ENCODE measurements around the gene TMEM184B. TPM values are rescaled to one million over a fixed set of nuclear protein-coding genes. Genes with fewer than 3 reads are reported as not detected.

The TMEM184B gene
- total and polyA plus RNA-seq, 4 donors: 7.5 to 12.6 (median 9.9) TPM

DNA sequence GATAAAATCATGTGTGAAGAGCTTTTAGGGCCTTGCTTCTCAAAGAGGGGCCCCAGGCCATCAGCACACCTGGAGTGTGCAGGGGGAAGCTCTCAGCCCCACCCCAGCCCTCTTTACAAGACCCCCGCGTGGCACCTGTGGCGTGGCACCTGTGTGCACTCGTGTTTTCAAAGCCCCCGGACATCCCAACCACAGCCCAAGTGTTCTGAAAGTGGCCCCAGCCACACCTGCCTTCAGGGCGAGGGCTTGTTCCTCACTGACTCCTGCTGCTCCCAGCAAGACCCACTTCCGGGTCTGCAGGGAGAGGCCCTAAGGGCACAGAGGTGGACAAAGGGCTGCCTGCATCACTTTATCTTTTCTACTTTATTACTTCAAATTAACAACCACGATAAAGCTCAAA is 17.5 kb upstream of the TMEM184B start:
- Histone ChIP-seq H3K36me3 (ENCODE audit: control insufficient read depth in 4 of 4, insufficient read depth in 3 of 4, low read depth in 1 of 4, low read length in 3 of 4) (peaks cover 0 to 5% (median 2%) of the 10 kb centered on the region in 4 donors), H3K4me3 (ENCODE audit: low read depth in 1 of 3, low read length in 3 of 3) (no peak overlapping the region), H3K9ac (ENCODE audit: low read depth in 1 of 2, low read length in 2 of 2) (no peak overlapping the region), H3K9me3 (ENCODE audit: control insufficient read depth in 4 of 4, low read length in 3 of 4) (no peaks in the 10 kb centered on the region), H3K27ac (ENCODE audit: low read depth in 1 of 2, low read length in 2 of 2) (no peak overlapping the region), H3K4me1 (ENCODE audit: control insufficient read depth in 4 of 4, insufficient read depth in 4 of 4, low read length in 3 of 4) (no peaks in the 10 kb centered on the region), H3K27me3 (ENCODE audit: control insufficient read depth in 4 of 4, insufficient read depth in 4 of 4, low read length in 3 of 4) (no peaks in the 10 kb centered on the region)
- TF ChIP-seq MAX (IDR thresholded peaks at IDR 0.05) (no peak), GABPA (IDR thresholded peaks at IDR 0.05 in 1 of 2, conservative IDR thresholded peaks at IDR 0.05 in 1 of 2) (no peak), EGR1 (IDR thresholded peaks at IDR 0.05; ENCODE audit: low read depth in 2 of 2) (no peak), HNF4G (IDR thresholded peaks at IDR 0.05) (no peak), FOXA2 (IDR thresholded peaks at IDR 0.05) (no peak), YY1 (IDR thresholded peaks at IDR 0.05) (no peak), RAD21 (IDR thresholded peaks at IDR 0.05) (no peak), ZBTB33 (IDR thresholded peaks at IDR 0.05) (no peak), NR2F2 (IDR thresholded peaks at IDR 0.05) (no peak), CTCF (IDR thresholded peaks at IDR 0.05; ENCODE audit: low read depth, low read length, missing input control) (no peak), RXRA (IDR thresholded peaks at IDR 0.05) (no peak)
- 83% methylated on average over 8 of the region's 8 CpGs for WGBS
- no peak for DNase-seq (ENCODE audit: low spot score)

GRCh38 chr22:38289583-38290082 is 16.8 kb upstream of the TMEM184B start:
- Histone ChIP-seq H3K4me1 (ENCODE audit: control insufficient read depth in 4 of 4, insufficient read depth in 4 of 4, low read length in 3 of 4) (no peaks in the 10 kb centered on the region), H3K9ac (ENCODE audit: low read depth in 1 of 2, low read length in 2 of 2) (no peak overlapping the region), H3K27me3 (ENCODE audit: control insufficient read depth in 4 of 4, insufficient read depth in 4 of 4, low read length in 3 of 4) (no peaks in the 10 kb centered on the region), H3K36me3 (ENCODE audit: control insufficient read depth in 4 of 4, insufficient read depth in 3 of 4, low read depth in 1 of 4, low read length in 3 of 4) (peaks cover 0 to 5% (median 2%) of the 10 kb centered on the region in 4 donors), H3K4me3 (ENCODE audit: low read depth in 1 of 3, low read length in 3 of 3) (no peak overlapping the region), H3K27ac (ENCODE audit: low read depth in 1 of 2, low read length in 2 of 2) (no peak overlapping the region), H3K9me3 (ENCODE audit: control insufficient read depth in 4 of 4, low read length in 3 of 4) (no peaks in the 10 kb centered on the region)
- TF ChIP-seq NR2F2 (IDR thresholded peaks at IDR 0.05) (peak; percentile 61), GABPA (IDR thresholded peaks at IDR 0.05 in 1 of 2, conservative IDR thresholded peaks at IDR 0.05 in 1 of 2) (no peak), HNF4A (conservative IDR thresholded peaks at IDR 0.05) (peak in 1 of 2 donors; percentile 27), FOXA1 (IDR thresholded peaks at IDR 0.05) (no peak), FOXA2 (IDR thresholded peaks at IDR 0.05) (no peak), SP1 (IDR thresholded peaks at IDR 0.05) (no peak), TAF1 (conservative IDR thresholded peaks at IDR 0.05) (no peak), RXRA (IDR thresholded peaks at IDR 0.05) (no peak), MAX (IDR thresholded peaks at IDR 0.05) (no peak), ZBTB33 (IDR thresholded peaks at IDR 0.05) (no peak), CTCF (IDR thresholded peaks at IDR 0.05; ENCODE audit: low read depth, low read length, missing input control) (no peak)
- TF ChIP-seq, protein P1, sequence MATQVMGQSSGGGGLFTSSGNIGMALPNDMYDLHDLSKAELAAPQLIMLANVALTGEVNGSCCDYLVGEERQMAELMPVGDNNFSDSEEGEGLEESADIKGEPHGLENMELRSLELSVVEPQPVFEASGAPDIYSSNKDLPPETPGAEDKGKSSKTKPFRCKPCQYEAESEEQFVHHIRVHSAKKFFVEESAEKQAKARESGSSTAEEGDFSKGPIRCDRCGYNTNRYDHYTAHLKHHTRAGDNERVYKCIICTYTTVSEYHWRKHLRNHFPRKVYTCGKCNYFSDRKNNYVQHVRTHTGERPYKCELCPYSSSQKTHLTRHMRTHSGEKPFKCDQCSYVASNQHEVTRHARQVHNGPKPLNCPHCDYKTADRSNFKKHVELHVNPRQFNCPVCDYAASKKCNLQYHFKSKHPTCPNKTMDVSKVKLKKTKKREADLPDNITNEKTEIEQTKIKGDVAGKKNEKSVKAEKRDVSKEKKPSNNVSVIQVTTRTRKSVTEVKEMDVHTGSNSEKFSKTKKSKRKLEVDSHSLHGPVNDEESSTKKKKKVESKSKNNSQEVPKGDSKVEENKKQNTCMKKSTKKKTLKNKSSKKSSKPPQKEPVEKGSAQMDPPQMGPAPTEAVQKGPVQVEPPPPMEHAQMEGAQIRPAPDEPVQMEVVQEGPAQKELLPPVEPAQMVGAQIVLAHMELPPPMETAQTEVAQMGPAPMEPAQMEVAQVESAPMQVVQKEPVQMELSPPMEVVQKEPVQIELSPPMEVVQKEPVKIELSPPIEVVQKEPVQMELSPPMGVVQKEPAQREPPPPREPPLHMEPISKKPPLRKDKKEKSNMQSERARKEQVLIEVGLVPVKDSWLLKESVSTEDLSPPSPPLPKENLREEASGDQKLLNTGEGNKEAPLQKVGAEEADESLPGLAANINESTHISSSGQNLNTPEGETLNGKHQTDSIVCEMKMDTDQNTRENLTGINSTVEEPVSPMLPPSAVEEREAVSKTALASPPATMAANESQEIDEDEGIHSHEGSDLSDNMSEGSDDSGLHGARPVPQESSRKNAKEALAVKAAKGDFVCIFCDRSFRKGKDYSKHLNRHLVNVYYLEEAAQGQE (IDR thresholded peaks at IDR 0.05): no peak
- TF ChIP-seq, protein P2, sequence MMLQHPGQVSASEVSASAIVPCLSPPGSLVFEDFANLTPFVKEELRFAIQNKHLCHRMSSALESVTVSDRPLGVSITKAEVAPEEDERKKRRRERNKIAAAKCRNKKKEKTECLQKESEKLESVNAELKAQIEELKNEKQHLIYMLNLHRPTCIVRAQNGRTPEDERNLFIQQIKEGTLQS (IDR thresholded peaks at IDR 0.05): no peak
- 78% methylated on average over 12 of the region's 12 CpGs for WGBS
- DNase-seq (ENCODE audit: low spot score): no peak

Data from liver (tissue), 9 donors.